Endothelial cell (in vitro differentiated cells): Measurements from ENCODE around the gene CALM3. TPM values are rescaled to one million over a fixed set of nuclear protein-coding genes. Genes with fewer than 3 reads are reported as not detected.

Source experiments
- DNase-seq: peaks from one replicate; pipeline ENCODE4 v3.0.0; 2021; ENCODE audit warnings: low spot score
- H3K27ac Mint-ChIP-seq: one replicate; pipeline ENCODE4 v1.8.0; 2021; ENCODE audit warnings: mixed read lengths, inconsistent platforms; ENCODE audit not compliant: unreplicated experiment
- H3K27me3 Mint-ChIP-seq: one replicate; pipeline ENCODE4 v1.8.0; 2021; ENCODE audit warnings: mild to moderate bottlenecking, moderate library complexity, mixed read lengths, inconsistent platforms; ENCODE audit not compliant: unreplicated experiment
- H3K36me3 Mint-ChIP-seq: one replicate; pipeline ENCODE4 v1.8.0; 2021; ENCODE audit warnings: mild to moderate bottlenecking, low read depth, mixed read lengths, inconsistent platforms; ENCODE audit not compliant: unreplicated experiment
- H3K4me1 Mint-ChIP-seq: one replicate; pipeline ENCODE4 v1.8.0; 2021; ENCODE audit warnings: mild to moderate bottlenecking, mixed read lengths, inconsistent platforms; ENCODE audit not compliant: unreplicated experiment
- H3K4me3 Mint-ChIP-seq: one replicate; pipeline ENCODE4 v1.8.0; 2021; ENCODE audit warnings: mild to moderate bottlenecking, mixed read lengths, inconsistent platforms; ENCODE audit not compliant: unreplicated experiment
- H3K9me3 Mint-ChIP-seq: one replicate; pipeline ENCODE4 v1.8.0; 2021; ENCODE audit warnings: mixed read lengths, inconsistent platforms; ENCODE audit not compliant: unreplicated experiment
- CTCF ChIP-seq: fragments of 200-600 bp; sonication (generic); IDR thresholded peaks from one replicate; pipeline ENCODE4 v1.5.0; 2021; ENCODE audit warnings: antibody characterized with exemption; ENCODE audit not compliant: unreplicated experiment
- total RNA-seq: library from RNA; stranded (reverse); fragmentation: NEBNext Ultra II Directional; extraction: Animal tissue kit (Norgen Biotek cat#: 25700); gene quantifications from one replicate; pipeline ENCODE4 v1.2.1, GENCODE V29; 2021; ENCODE audit not compliant: unreplicated experiment

Gene CALM3
- total RNA-seq, 1 donor from 2014 or later = 564 TPM

- H3K36me3 Mint-ChIP-seq = peaks cover 12% of the 10 kb centered on the region
- TF ChIP-seq CTCF = no peak
- H3K4me1 Mint-ChIP-seq = peaks cover 10% of the 10 kb centered on the region
- H3K4me3 Mint-ChIP-seq = no peak overlapping the region
- peaks cover 5% of the 10 kb centered on the region for H3K9me3 Mint-ChIP-seq
- DNase-seq = no peak
- no peak overlapping the region for H3K27ac Mint-ChIP-seq
- peaks cover 25% of the 10 kb centered on the region for H3K27me3 Mint-ChIP-seq
These were observed 48.1 kb downstream of the CALM3 start for GRCh38 chr19:46648961-46649960.

GRCh38 chr19:46650445-46650844 lies 49.3 kb downstream of the CALM3 start:
- peaks cover 13% of the 10 kb centered on the region for H3K4me1 Mint-ChIP-seq
- no peak overlapping the region for H3K27ac Mint-ChIP-seq
- peaks cover 30% of the 10 kb centered on the region for H3K27me3 Mint-ChIP-seq
- H3K9me3 Mint-ChIP-seq = peaks cover 5% of the 10 kb centered on the region
- no peak for DNase-seq
- no peak for TF ChIP-seq CTCF
- peak overlapping the region; percentile 66 for H3K4me3 Mint-ChIP-seq
- peaks cover 12% of the 10 kb centered on the region for H3K36me3 Mint-ChIP-seq

GRCh38 chr19:46654621-46655152 lies 53.6 kb downstream of the CALM3 start:
- TF ChIP-seq CTCF = no peak
- Mint-ChIP-seq H3K27ac (no peak overlapping the region), H3K9me3 (peaks cover 5% of the 10 kb centered on the region), H3K36me3 (peaks cover 4% of the 10 kb centered on the region), H3K4me3 (no peak overlapping the region), H3K4me1 (peaks cover 7% of the 10 kb centered on the region), H3K27me3 (peaks cover 20% of the 10 kb centered on the region)
- DNase-seq = no peak

- H3K27me3 Mint-ChIP-seq = peaks cover 12% of the 10 kb centered on the region
These were observed 55.4 kb downstream of the CALM3 start for GRCh38 chr19:46656541-46656940.

More at GRCh38 chr19:46656541-46656940, 55.4 kb downstream of the CALM3 start:
- TF ChIP-seq CTCF = no peak
- no peak overlapping the region for H3K27ac Mint-ChIP-seq
- H3K36me3 Mint-ChIP-seq = no peaks in the 10 kb centered on the region
- no peak overlapping the region for H3K4me3 Mint-ChIP-seq
- H3K4me1 Mint-ChIP-seq = peaks cover 10% of the 10 kb centered on the region
- DNase-seq = no peak
- no peaks in the 10 kb centered on the region for H3K9me3 Mint-ChIP-seq
